Fibroblast of skin of back (primary cell): ENCODE results near the gene YBEY.

Source experiments
- DNase-seq: peaks from one replicate; pipeline ENCODE4 v3.0.0-alpha.2; 2013

YBEY gene

GRCh38 chr21:46329796-46330195, 43.7 kb downstream of the YBEY start:
- DNase-seq, result no peak

DNA sequence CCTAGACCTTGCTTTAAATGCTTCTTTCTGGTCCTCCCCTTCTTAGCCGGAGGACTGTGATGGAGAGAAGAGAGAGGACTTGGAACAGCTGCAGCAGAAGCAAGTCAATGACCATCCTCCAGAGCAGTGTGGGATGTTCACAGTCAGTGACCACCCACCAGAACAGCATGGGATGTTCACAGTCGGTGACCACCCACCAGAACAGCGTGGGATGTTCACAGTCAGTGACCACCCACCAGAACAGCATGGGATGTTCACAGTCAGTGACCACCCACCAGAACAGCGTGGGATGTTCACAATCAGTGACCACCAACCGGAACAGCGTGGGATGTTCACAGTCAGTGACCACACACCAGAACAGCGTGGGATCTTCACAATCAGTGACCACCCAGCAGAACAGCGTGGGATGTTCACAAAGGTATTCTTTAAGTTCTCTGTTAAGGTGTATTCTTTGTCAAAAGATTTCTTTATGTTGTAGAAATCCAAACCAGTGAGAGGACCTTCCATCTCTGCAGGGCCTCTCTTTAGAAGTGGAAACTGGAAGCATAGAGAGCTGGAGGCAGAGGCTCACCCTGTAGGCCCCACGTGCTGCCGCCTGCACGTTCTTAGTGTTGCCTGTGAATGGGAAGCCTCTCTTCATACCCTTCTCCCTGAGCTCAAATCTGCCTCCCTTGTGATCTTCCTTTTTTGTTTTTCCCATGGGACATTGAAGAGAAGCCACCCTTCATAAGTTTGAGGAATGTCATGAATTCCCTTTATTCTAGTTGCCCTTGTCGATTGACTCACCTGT, 48.4 kb downstream of the YBEY start:
- DNase-seq, result no peak

DNA sequence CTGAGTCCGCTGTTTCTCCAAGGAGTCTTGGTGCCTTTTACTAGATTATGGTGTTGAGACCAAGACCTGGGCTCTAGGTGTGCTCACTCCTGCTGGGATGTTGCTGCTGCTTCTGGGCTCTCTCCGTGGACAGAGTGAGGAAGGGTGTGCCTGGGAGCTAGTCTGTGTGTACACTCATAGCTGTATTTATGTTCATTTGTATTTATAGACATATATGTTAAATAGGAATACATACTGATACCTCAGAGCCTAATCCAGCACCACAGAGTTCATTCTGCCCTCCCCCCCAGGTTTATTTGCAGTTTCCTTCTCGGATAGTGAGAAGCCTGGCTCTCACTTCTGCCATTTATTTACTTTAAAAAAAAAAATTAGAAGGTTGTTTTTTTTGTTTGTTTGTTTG, 50.5 kb downstream of the YBEY start:
- no peak for DNase-seq

- no peak for DNase-seq
These were observed 54.9 kb downstream of the YBEY start for GRCh38 chr21:46340998-46341397.

GRCh38 chr21:46344219-46344915, 58.2 kb downstream of the YBEY start:
- no peak for DNase-seq

DNA sequence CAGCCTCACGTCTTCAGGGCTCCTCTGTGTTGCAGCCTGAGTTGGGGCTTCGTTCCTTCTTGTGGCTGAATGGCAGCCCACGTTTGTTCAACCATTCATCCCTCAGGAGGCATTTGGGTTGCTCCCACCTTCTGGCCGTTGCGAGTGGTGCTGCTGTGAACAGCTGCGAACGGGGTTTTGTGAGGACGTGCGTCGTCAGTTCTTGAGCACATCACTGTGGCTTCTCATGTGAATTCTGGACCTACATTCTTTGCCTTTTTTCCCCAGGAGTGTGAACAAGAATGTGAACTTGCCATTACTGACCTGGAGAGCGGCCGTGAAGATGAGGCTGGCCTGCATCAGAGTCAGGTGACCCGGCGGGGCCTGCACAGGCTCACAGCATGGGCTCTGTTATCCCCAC, 59.7 kb downstream of the YBEY start:
- DNase-seq, result no peak

DNA sequence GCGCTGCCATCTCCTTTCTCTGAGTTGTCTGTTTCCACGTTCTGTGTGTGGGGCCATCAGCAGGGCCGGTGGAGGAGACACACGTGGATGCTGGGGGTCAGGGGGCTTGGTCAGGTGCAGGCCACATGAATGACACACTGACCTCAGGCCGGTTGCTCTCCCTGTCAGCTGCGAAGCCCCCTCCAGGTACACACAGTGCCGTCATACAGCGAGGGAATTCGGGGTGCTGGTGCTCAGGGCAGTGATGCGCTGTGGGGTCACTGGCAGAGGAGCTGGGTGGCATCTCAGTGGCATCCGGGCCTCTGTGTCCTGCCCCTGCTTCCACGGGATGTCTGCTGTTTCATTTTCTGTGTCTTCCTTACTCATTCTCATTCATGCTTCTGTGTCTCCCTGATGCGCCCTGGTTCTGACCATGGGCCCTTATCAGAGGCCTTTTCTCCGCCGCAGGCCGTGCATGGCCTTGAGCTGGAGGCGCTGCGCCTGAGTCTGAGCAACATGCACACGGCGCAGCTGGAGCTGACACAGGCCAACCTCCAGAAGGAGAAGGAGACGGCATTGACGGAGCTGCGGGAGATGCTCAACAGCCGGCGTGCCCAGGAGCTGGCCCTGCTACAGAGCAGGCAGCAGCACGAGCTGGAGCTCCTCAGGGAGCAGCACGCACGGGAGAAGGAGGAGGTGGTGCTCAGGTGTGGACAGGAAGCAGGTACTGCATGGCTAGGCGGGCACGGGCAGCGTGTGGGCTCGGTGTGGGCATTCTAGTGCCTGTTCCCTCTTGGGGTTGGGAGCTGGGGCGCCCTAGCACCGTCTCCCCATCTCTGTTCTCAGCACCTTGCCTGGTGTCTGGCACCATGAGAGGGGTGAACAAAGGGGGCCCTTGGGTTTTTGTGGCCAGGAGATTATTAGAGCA, 60.4 kb downstream of the YBEY start:
- DNase-seq, result no peak

DNA sequence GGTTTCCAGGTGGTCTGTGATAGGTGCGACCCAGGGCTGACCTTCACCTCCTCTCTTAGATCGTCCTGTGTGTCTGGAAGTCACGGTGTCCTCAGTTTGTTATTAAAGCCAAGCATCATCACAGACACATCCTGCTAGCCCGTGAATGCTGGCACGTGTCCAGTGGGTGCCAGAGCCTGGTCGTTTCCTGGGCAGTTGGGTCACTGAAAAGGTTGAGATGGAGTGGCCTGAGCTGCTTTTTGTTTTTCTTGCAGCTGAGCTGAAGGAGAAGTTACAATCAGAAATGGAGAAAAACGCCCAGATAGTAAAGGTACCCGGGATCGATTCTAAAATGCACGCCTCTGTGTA, 61.0 kb downstream of the YBEY start:
- no peak for DNase-seq
